ENCODE measurements around the gene PCAT7. TPM values are rescaled to one million over a fixed set of nuclear protein-coding genes. Genes with fewer than 3 reads are reported as not detected.
"Not testable (repeated sequence)": the region's sequence is repeated elsewhere in the genome, so short reads cannot be mapped to it uniquely, and the experiment has no call there.

PCAT7 gene
- total RNA-seq, 4 donors from 2014 or later, result 0.60 to 5.2 (median 1.7) TPM

GRCh38 chr9:94584555-94584954, 29.7 kb downstream of the PCAT7 start:
- Histone ChIP-seq H3K9me3 (no peaks in the 10 kb centered on the region), H3K27ac (no peak overlapping the region), H3K27me3 (no peaks in the 10 kb centered on the region), H3K4me1 (no peaks in the 10 kb centered on the region), H3K36me3 (no peaks in the 10 kb centered on the region), H3K4me3 (no peak overlapping the region)
- WGBS, 2 donors (ENCODE audit: low coverage in 1 of 2), result 67 to 88% methylated on average over 2 to 6 of the region's 6 CpGs
- intact Hi-C loops (cut with DNase I; ENCODE audit: low total_unique reads) (no loop called here), in situ Hi-C loops (cut with MboI; ENCODE audit: low pct_ligation_motif_present in 1 of 4, low pct_unique_long_range_greater_than_20kb in 1 of 4, low sequenced_read_pairs in 3 of 4) (no loop called here)
- DNase-seq, result no peak
- TF ChIP-seq POLR2AphosphoS5 (IDR thresholded peaks at IDR 0.05) (no peak), CTCF (IDR thresholded peaks at IDR 0.05) (no peak), POLR2A (IDR thresholded peaks at IDR 0.05) (no peak), EP300 (IDR thresholded peaks at IDR 0.05; ENCODE audit: low read depth) (no peak)

- intact Hi-C loops (cut with DNase I; ENCODE audit: low total_unique reads) (no loop called here), in situ Hi-C loops (cut with MboI; ENCODE audit: low pct_ligation_motif_present in 1 of 4, low pct_unique_long_range_greater_than_20kb in 1 of 4, low sequenced_read_pairs in 3 of 4) (no loop called here)
- Histone ChIP-seq H3K36me3 (no peaks in the 10 kb centered on the region), H3K4me1 (no peaks in the 10 kb centered on the region), H3K9me3 (no peaks in the 10 kb centered on the region), H3K4me3 (no peak overlapping the region), H3K27me3 (no peaks in the 10 kb centered on the region), H3K27ac (no peak overlapping the region)
- TF ChIP-seq POLR2A (IDR thresholded peaks at IDR 0.05), result no peak
- TF ChIP-seq POLR2AphosphoS5 (IDR thresholded peaks at IDR 0.05), result no peak
- no peak for TF ChIP-seq CTCF (IDR thresholded peaks at IDR 0.05)
- no peak for TF ChIP-seq EP300 (IDR thresholded peaks at IDR 0.05; ENCODE audit: low read depth)
- 65 to 67% methylated on average over 4 of the region's 4 CpGs for WGBS, 2 donors (ENCODE audit: low coverage in 1 of 2)
- DNase-seq, result no peak
Observed at GRCh38 chr9:94586316-94586715, 31.4 kb downstream of the PCAT7 start.

- no peaks in the 10 kb centered on the region for H3K27me3 ChIP-seq
- H3K36me3 ChIP-seq, result no peaks in the 10 kb centered on the region
- intact Hi-C loops (cut with DNase I; ENCODE audit: low total_unique reads), result no loop called here
- no peak overlapping the region for H3K4me3 ChIP-seq
- 60 to 62% methylated on average over 6 to 9 of the region's 9 CpGs for WGBS, 2 donors (ENCODE audit: low coverage in 1 of 2)
- in situ Hi-C loops (cut with MboI; ENCODE audit: low pct_ligation_motif_present in 1 of 4, low pct_unique_long_range_greater_than_20kb in 1 of 4, low sequenced_read_pairs in 3 of 4), result no loop called here
- H3K4me1 ChIP-seq, result no peaks in the 10 kb centered on the region
- no peak for TF ChIP-seq POLR2A (IDR thresholded peaks at IDR 0.05)
- TF ChIP-seq EP300 (IDR thresholded peaks at IDR 0.05; ENCODE audit: low read depth), result no peak
- TF ChIP-seq POLR2AphosphoS5 (IDR thresholded peaks at IDR 0.05), result no peak
- TF ChIP-seq CTCF (IDR thresholded peaks at IDR 0.05), result no peak
- no peak for DNase-seq
- no peaks in the 10 kb centered on the region for H3K9me3 ChIP-seq
- H3K27ac ChIP-seq, result no peak overlapping the region
Observed at GRCh38 chr9:94586814-94587213, 31.9 kb downstream of the PCAT7 start.

- H3K9me3 ChIP-seq, result no peaks in the 10 kb centered on the region
- in situ Hi-C loops (cut with MboI; ENCODE audit: low pct_ligation_motif_present in 1 of 4, low pct_unique_long_range_greater_than_20kb in 1 of 4, low sequenced_read_pairs in 3 of 4), result no loop called here
- 86% methylated on average over 8 of the region's 9 CpGs for WGBS, 2 donors (ENCODE audit: low coverage in 1 of 2)
- H3K27me3 ChIP-seq, result no peaks in the 10 kb centered on the region
- H3K27ac ChIP-seq, result no peak overlapping the region
- intact Hi-C loops (cut with DNase I; ENCODE audit: low total_unique reads), result no loop called here
- DNase-seq, result no peak
- no peaks in the 10 kb centered on the region for H3K36me3 ChIP-seq
- TF ChIP-seq POLR2AphosphoS5 (IDR thresholded peaks at IDR 0.05) (no peak), POLR2A (IDR thresholded peaks at IDR 0.05) (no peak), CTCF (IDR thresholded peaks at IDR 0.05) (no peak), EP300 (IDR thresholded peaks at IDR 0.05; ENCODE audit: low read depth) (no peak)
- H3K4me1 ChIP-seq, result no peaks in the 10 kb centered on the region
- no peak overlapping the region for H3K4me3 ChIP-seq
Observed at GRCh38 chr9:94588681-94589080, 33.8 kb downstream of the PCAT7 start.

- not testable (repeated sequence) for DNase-seq, H3K9me3 ChIP-seq
- 98% methylated on average over 16 of the region's 38 CpGs; no CpG with 5 or more reads in 1 of the 2 donors for WGBS, 2 donors (ENCODE audit: low coverage in 1 of 2)
Observed at GRCh38 chr9:94591046-94591545, 36.2 kb downstream of the PCAT7 start.

More at GRCh38 chr9:94591046-94591545, 36.2 kb downstream of the PCAT7 start:
- in situ Hi-C loops (cut with MboI; ENCODE audit: low pct_ligation_motif_present in 1 of 4, low pct_unique_long_range_greater_than_20kb in 1 of 4, low sequenced_read_pairs in 3 of 4); H3K36me3 ChIP-seq; H3K27ac ChIP-seq; intact Hi-C loops (cut with DNase I; ENCODE audit: low total_unique reads); H3K27me3 ChIP-seq; H3K4me1 ChIP-seq; H3K4me3 ChIP-seq: not testable (repeated sequence)

Measured in transverse colon (tissue), 4 donors.